Right lobe of liver (tissue), 6 donors: ENCODE results near the gene RAB10. TPM values are rescaled to one million over a fixed set of nuclear protein-coding genes. Genes with fewer than 3 reads are reported as not detected.

ENCODE experiments used
- ATAC-seq, 4 donors: fragments of 200-7000 bp; cut with Tn5 transposase; one replicate each; pipeline ENCODE4 v1.9.1; 2020; ENCODE audit warnings: mild to moderate bottlenecking in 4 of 4, moderate library complexity in 4 of 4
- DNase-seq, 3 donors: peaks; one replicate each; pipeline ENCODE4 v3.0.0-alpha.2; 2020
- H3K27ac ChIP-seq, 3 donors: fragments of 200-600 bp; one replicate each; pipeline ENCODE4 v1.8.0; 2022
- H3K27me3 ChIP-seq, 2 donors: fragments of 200-600 bp; one replicate each; pipeline ENCODE4 v1.8.0; 2022
- H3K36me3 ChIP-seq, 4 donors: fragments of 200-600 bp; sonication (generic) in 1 of 4; one replicate each; pipeline versions ENCODE4 v1.5.1 to v1.8.0; 2017 to 2022; ENCODE audit warnings: control low read depth in 1 of 4
- H3K4me1 ChIP-seq, 4 donors: fragments of 200-600 bp; sonication (generic) in 1 of 4; one replicate each; pipeline versions ENCODE4 v1.5.1 to v1.8.0; 2017 to 2022; ENCODE audit warnings: control low read depth in 1 of 4
- H3K4me3 ChIP-seq, 3 donors: fragments of 200-600 bp; one replicate each; pipeline ENCODE4 v1.8.0; 2022
- H3K9me3 ChIP-seq, 4 donors: fragments of 200-600 bp; sonication (generic) in 1 of 4; one replicate each; pipeline versions ENCODE4 v1.5.1 to v1.8.0; 2017 to 2022; ENCODE audit warnings: control low read depth in 1 of 4
- POLR2A ChIP-seq: fragments of 450-650 bp; IDR thresholded peaks from one replicate; pipeline ENCODE4 v1.6.1; 2017; ENCODE audit warnings: antibody characterized with exemption, mild to moderate bottlenecking
- WGBS: methylation state at CpG from one replicate; pipeline ENCODE4 v1.1.6; 2018; ENCODE audit warnings: low coverage, low lambda C conversion rate; ENCODE audit not compliant: insufficient coverage; ENCODE audit errors: missing lambda C conversion rate; 5-methylcytosine and 5-hydroxymethylcytosine counted together
- intact Hi-C, 2 donors: fragments of 100-400 bp; cut with DNase I; formaldehyde crosslinking; loops; one replicate each; pipeline versions ENCODE4 v1.11.2 to v1.14.1; 2022
- total RNA-seq, 6 experiments: library from RNA; depleted of rRNA in 2 of 6; stranded (reverse); fragments of >200 nt in 2 of 6; fragmentation: NEBNext Ultra II Directional in 3 of 6; extraction: Animal tissue kit (Norgen Biotek cat#: 25700) in 3 of 6; gene quantifications; one replicate each; pipeline versions ENCODE4 v1.1.0 to v1.2.4, GENCODE V29; 2016 to 2023
- TF ChIP-seq, protein P1 (sequence below), 4 donors: fragments of 200-600 bp in 3 of 4; fragments of 450-650 bp in 1 of 4; IDR thresholded peaks; one replicate each; pipeline versions ENCODE4 v1.5.1 to v1.8.0; 2016 to 2022; ENCODE audit warnings: antibody characterized with exemption in 4 of 4, mild to moderate bottlenecking in 2 of 4
- donor health status: DM: no; HTN: yes; CAD: no.
- donor health status: DM: no; HTN: no; CAD: no.
- donor health status: DM: no; HTN: no; CAD: no.
- donor health status: DM: no; HTN: yes; CAD: no.
- donor health status: DM: no; HTN: yes; CAD: no.

RAB10 gene
- total RNA-seq, 6 experiments from 2014 or later = 41.6 to 95.1 (median 70.6) TPM

DNA sequence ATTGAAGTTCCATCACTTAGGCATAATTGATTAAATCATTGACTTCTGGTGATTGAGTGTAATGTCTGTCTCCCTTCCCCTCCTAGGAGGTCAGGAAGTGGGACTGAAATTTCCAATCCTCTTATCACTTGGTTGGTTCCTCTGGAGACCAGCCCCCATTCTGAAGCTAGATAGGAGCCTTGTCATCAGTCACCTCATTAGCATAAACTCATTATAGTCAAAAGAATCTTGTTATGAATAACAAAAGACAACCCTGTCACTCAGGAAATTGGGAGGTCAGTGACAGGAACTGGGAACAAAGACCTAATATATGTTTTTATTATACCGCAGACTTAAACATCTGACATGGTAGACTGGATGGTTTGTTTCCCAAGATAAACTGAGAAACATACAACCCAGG is 78.3 kb downstream of the RAB10 start:
- peaks cover 0 to 6% (median 0%) of the 10 kb centered on the region in 4 donors for H3K4me1 ChIP-seq
- no peaks in the 10 kb centered on the region for H3K9me3 ChIP-seq
- H3K36me3 ChIP-seq = peaks cover 0 to 12% (median 4%) of the 10 kb centered on the region in 4 donors
- no peak overlapping the region for H3K4me3 ChIP-seq
- WGBS = 85% methylated on average over 1 of the region's 1 CpG
- no peak for TF ChIP-seq POLR2A
- TF ChIP-seq, protein P1, sequence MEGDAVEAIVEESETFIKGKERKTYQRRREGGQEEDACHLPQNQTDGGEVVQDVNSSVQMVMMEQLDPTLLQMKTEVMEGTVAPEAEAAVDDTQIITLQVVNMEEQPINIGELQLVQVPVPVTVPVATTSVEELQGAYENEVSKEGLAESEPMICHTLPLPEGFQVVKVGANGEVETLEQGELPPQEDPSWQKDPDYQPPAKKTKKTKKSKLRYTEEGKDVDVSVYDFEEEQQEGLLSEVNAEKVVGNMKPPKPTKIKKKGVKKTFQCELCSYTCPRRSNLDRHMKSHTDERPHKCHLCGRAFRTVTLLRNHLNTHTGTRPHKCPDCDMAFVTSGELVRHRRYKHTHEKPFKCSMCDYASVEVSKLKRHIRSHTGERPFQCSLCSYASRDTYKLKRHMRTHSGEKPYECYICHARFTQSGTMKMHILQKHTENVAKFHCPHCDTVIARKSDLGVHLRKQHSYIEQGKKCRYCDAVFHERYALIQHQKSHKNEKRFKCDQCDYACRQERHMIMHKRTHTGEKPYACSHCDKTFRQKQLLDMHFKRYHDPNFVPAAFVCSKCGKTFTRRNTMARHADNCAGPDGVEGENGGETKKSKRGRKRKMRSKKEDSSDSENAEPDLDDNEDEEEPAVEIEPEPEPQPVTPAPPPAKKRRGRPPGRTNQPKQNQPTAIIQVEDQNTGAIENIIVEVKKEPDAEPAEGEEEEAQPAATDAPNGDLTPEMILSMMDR (IDR thresholded peaks at IDR 0.05) = no peak
- no peak for ATAC-seq
- intact Hi-C loops = no loop called here
- DNase-seq = no peak
- no peaks in the 10 kb centered on the region for H3K27me3 ChIP-seq
- no peak overlapping the region for H3K27ac ChIP-seq

DNA sequence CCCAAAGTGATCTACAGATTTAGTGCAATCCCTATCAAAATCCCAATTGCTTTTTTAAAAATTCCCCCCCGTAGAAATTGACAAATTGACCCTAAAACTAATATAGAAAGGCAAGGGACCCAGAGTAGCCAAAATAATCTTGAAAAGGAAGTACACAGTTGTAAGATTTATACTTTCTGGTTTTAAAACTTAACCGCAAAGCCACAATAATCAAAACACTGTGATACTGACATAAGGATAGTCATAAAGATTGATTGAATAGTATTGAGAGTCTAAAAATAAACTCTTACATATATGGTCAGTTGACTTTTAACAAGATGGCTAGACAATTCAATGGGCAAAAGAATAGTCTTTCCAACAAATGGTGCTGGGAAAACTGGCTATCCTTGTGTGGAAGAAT is 80.3 kb downstream of the RAB10 start:
- no peaks in the 10 kb centered on the region for H3K4me1 ChIP-seq

DNA sequence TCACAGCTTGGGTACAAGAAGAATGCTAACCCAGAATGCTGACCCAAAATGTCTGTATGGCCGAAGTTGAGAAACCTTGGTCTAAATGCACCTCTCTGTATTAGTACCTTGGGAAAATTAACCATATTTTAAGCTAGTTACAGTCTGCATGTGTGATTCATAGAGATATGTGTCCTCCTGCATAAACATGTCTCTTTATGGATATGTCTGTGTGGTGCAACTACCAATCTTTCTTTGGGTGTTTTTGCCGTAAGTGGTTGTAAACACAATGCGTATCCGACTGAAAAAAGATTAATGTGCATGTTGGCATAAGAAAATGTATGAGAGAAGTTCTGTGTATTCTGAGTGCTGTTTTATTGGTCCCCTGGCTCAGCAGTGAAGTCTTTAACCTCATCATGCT is 84.8 kb downstream of the RAB10 start:
- ATAC-seq = no peak
- no peaks in the 10 kb centered on the region for H3K27me3 ChIP-seq
- no peak overlapping the region for H3K4me3 ChIP-seq
- no peaks in the 10 kb centered on the region for H3K4me1 ChIP-seq
- no peaks in the 10 kb centered on the region for H3K36me3 ChIP-seq
- no peak overlapping the region for H3K27ac ChIP-seq
- intact Hi-C loops = no loop called here
- H3K9me3 ChIP-seq = no peaks in the 10 kb centered on the region
- DNase-seq = no peak
- WGBS = 94% methylated on average over 4 of the region's 4 CpGs
- TF ChIP-seq, protein P1 (IDR thresholded peaks at IDR 0.05) = no peak
- no peak for TF ChIP-seq POLR2A

More for the DNA sequence above, 80.3 kb downstream of the RAB10 start:
- 77% methylated on average over 2 of the region's 2 CpGs for WGBS
- TF ChIP-seq, protein P1 (IDR thresholded peaks at IDR 0.05) = no peak
- no peak for TF ChIP-seq POLR2A
- no peaks in the 10 kb centered on the region for H3K9me3 ChIP-seq
- H3K27me3 ChIP-seq = no peaks in the 10 kb centered on the region
- no peak overlapping the region for H3K27ac ChIP-seq
- intact Hi-C loops = no loop called here
- ATAC-seq (no peak), DNase-seq (no peak)
- H3K36me3 ChIP-seq = peaks cover 0 to 12% (median 4%) of the 10 kb centered on the region in 4 donors
- no peak overlapping the region for H3K4me3 ChIP-seq

DNA sequence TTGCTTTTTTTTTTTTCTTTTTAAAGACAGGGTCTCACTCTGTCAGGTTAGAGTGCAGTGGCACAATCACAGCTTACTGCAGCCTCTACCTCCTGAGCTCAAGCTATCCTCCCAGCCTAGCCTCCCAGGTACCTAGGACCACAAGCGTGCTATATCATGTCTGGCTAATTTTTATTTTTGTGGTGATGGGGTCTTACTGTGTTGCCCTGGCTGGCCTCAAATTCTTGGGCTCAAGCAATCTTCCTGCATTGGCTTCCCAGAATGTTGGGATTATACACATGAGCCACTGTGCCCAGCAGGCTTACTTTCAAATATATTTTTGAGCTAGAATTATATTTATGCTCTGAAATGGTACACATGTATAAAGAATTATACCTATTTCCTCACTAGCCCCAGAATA is 85.6 kb downstream of the RAB10 start:
- H3K4me3 ChIP-seq = no peak overlapping the region
- H3K9me3 ChIP-seq = no peaks in the 10 kb centered on the region
- H3K36me3 ChIP-seq = no peaks in the 10 kb centered on the region
- TF ChIP-seq, protein P1 (IDR thresholded peaks at IDR 0.05) = no peak
- no peak for TF ChIP-seq POLR2A
- intact Hi-C loops = no loop called here
- no peaks in the 10 kb centered on the region for H3K4me1 ChIP-seq
- no peaks in the 10 kb centered on the region for H3K27me3 ChIP-seq
- 100% methylated on average over 1 of the region's 1 CpG for WGBS
- H3K27ac ChIP-seq = no peak overlapping the region
- no peak for DNase-seq
- ATAC-seq = no peak

DNA sequence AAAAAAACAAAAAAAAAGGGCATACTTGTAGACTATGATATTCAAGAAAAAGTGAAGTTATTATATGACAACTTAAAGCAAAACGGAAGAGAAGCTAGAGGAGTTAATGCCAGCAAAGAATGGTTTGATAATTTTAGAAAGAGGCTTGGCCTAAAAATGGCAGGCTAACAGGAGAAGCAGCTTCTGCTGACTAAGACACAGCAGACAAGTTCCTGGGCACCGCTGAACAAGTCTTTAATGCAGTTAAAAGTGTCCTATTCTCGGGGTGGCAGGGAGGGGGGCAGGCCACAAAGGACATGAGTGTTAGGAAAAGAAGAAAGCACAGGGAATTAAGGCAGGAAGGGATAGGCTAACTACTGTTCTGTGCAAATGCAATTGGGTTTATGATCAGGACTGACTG is 88.7 kb downstream of the RAB10 start:
- no peak overlapping the region for H3K27ac ChIP-seq
- WGBS = 71% methylated on average over 3 of the region's 3 CpGs
- intact Hi-C loops = no loop called here
- no peaks in the 10 kb centered on the region for H3K9me3 ChIP-seq
- H3K4me3 ChIP-seq = no peak overlapping the region
- H3K4me1 ChIP-seq = no peaks in the 10 kb centered on the region
- TF ChIP-seq, protein P1 (IDR thresholded peaks at IDR 0.05) = no peak
- no peak for TF ChIP-seq POLR2A
- H3K27me3 ChIP-seq = no peaks in the 10 kb centered on the region
- no peak for DNase-seq
- H3K36me3 ChIP-seq = peaks cover 0 to 7% (median 0%) of the 10 kb centered on the region in 4 donors
- ATAC-seq = no peak
